ENCODE measurements around the gene IRX5. TPM values are rescaled to one million over a fixed set of nuclear protein-coding genes. Genes with fewer than 3 reads are reported as not detected.

IRX5 gene
- total RNA-seq, 1 donor from 2014 or later, result 36.8 TPM

DNA sequence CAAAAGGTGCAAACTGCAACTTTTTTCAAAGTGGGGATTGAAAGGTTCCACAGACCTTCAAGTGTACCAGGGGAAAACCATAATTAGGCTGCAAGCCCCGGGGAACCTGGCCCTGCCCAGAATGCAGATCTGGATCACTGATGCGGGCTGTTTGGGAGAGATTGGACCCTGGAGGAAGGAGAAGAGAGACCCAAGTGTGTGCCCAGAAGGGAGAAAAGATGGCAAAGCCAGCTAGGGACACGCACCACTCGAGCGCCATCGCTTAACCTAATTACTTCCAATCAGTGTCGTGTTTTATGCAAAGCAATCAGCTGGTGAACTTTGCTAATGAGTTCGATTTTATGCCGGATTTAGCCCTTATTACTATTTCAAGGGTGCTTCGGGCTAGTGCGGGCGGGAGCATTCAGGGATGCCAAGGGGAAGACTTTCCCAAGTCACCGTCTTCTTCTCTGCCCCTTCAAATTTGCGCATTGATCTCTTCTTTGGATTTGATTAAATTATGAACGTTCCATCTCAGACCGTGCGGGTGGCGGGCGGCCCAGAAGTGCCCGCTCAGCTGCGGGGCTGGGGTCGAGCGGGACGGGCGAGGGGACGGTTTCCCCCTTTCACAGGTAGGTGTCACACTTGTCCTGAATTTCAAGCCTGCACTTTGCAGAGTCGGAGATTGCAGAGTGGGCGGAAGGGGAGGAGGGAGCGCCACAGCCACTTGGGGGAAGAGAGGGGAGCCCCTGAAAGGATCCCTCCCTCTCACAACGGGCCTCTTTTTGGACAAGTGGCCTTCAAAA lies 4.0 kb downstream of the IRX5 start:
- Histone ChIP-seq H3K4me3 (peak overlapping the region; percentile 85), H3K36me3 (peaks cover 6% of the 10 kb centered on the region), H3K27me3 (ENCODE audit: low read depth) (peaks cover 87% of the 10 kb centered on the region), H3K9me3 (replicated peaks) (no peaks in the 10 kb centered on the region), H3K27ac (replicated peaks) (peak overlapping the region; percentile 92), H3K4me1 (peaks cover 59% of the 10 kb centered on the region)
- intact Hi-C loops (cut with micrococcal nuclease), result no loop called here
- DNase-seq, result no peak
- TF ChIP-seq, protein P1, sequence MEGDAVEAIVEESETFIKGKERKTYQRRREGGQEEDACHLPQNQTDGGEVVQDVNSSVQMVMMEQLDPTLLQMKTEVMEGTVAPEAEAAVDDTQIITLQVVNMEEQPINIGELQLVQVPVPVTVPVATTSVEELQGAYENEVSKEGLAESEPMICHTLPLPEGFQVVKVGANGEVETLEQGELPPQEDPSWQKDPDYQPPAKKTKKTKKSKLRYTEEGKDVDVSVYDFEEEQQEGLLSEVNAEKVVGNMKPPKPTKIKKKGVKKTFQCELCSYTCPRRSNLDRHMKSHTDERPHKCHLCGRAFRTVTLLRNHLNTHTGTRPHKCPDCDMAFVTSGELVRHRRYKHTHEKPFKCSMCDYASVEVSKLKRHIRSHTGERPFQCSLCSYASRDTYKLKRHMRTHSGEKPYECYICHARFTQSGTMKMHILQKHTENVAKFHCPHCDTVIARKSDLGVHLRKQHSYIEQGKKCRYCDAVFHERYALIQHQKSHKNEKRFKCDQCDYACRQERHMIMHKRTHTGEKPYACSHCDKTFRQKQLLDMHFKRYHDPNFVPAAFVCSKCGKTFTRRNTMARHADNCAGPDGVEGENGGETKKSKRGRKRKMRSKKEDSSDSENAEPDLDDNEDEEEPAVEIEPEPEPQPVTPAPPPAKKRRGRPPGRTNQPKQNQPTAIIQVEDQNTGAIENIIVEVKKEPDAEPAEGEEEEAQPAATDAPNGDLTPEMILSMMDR (IDR thresholded peaks at IDR 0.05; ENCODE audit: borderline replicate concordance), result peak; percentile 28

DNA sequence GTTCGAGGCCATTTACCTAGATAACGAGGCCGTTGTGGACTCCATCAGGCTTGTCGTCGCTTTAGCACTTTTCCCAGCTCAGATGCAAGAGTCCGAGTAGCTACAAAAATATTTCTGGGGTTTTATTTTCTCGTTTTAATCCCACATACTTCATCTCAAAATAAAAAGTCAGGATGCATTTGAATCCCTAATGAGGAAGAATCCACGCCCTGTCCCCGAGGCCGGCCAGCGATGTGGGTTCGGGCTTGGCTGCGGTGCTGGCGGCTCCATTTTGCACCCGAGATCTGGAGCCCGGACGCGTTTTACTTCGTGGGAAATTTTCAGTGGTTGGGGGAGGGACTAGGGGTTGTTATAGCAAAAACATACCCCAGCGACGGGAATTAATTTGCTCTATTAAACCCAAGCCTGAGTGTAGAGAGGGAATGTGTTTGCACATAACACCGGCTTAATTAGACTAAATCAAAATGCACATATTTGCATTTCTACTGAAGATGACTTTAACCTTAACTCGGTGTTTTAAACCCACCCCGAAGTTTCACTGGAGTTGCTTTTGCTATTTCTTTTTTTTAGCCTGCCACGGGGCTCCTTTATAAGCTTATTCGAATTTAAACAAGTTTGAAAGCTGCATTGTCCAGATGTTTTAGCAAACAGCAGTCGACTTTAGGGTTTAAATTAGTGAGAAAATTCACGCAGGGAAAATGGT lies 4.8 kb downstream of the IRX5 start:
- intact Hi-C loops (cut with micrococcal nuclease), result no loop called here
- peak overlapping the region; percentile 92 for H3K27ac ChIP-seq (replicated peaks)

DNA sequence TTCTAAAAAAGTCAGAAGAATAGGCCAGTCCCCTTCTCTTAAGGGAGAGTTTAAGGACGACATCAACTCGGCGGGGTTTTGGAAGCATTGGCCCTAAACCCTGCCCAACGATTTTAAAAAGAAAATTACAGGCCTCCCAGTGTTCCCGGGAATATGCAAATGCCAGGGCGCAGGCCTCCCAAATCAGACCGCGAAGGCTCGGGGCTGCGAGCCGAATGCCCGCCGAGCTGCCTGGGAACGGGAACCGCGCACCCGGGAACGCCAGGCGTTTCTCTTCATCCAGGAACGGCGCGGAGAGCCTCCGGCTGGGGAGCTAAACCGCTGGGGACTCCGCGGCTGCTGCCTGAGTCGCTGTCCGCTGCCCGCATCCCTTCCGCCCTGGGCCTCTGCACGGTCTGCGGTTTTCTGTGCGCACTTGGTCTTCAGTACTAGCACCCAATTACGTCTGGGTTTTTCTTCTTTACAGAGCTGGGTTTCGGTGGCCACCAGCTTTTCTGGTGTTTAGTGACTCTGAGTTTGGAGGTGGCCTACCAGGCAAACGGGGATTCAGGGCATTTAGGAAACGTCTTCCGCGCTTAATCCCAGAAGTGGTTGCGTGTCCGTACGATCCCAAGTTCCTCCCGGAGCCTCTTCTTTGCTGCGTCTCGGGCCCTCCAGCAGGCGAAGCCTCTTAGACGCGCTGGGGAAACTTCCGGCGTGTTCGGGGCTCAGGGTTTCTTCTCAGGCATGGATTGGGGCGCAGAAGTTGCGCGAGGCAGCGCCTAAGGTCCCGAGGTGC lies 5.7 kb downstream of the IRX5 start:
- Histone ChIP-seq H3K4me1 (peaks cover 49% of the 10 kb centered on the region), H3K36me3 (peaks cover 6% of the 10 kb centered on the region), H3K9me3 (replicated peaks) (no peaks in the 10 kb centered on the region), H3K27me3 (ENCODE audit: low read depth) (peaks cover 100% of the 10 kb centered on the region), H3K4me3 (peak overlapping the region; percentile 85), H3K27ac (replicated peaks) (peak overlapping the region; percentile 92)
- TF ChIP-seq, protein P1 (IDR thresholded peaks at IDR 0.05; ENCODE audit: borderline replicate concordance), result no peak
- DNase-seq, result no peak
- intact Hi-C loops (cut with micrococcal nuclease), result no loop called here

More for the DNA sequence above, 4.8 kb downstream of the IRX5 start:
- Histone ChIP-seq H3K27me3 (ENCODE audit: low read depth) (peaks cover 94% of the 10 kb centered on the region), H3K9me3 (replicated peaks) (no peaks in the 10 kb centered on the region), H3K4me1 (peaks cover 52% of the 10 kb centered on the region), H3K4me3 (peak overlapping the region; percentile 85), H3K36me3 (peaks cover 6% of the 10 kb centered on the region)
- no peak for DNase-seq
- TF ChIP-seq, protein P1 (IDR thresholded peaks at IDR 0.05; ENCODE audit: borderline replicate concordance), result no peak

DNA sequence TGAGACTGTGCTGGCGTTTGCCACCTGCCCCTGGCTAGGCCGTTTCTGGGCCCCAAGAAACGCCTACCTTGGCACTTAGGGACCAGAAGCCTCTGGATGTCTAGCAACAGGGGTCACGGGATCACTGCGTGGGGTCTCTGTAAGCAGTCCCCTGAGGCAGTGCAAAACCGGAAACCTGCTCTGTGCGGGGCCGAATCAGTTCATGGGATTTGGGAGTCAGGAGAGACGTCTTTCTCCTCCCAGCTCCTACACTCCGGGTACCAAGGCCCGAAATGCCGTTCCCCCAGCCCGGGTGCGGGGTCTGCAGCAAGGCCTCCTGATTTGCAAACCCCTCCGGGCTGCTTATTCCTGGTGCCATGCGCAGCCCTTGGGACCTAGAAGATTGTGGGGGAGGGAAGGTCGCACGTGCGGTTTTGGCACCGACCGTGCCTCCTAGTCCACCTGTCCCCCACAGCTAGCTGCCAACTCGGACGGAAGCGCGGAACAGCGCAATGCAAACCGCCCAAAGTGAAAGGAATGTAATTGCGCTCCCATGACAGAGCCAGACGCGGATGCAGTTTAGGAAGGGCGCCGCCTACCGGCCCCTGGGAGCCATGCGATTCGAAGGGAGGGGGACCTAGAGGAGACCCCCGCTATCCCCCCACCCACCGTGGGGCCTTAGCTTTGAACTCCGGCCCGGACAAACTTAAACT lies 6.5 kb downstream of the IRX5 start:
- H3K9me3 ChIP-seq (replicated peaks), result no peaks in the 10 kb centered on the region
- H3K36me3 ChIP-seq, result peaks cover 6% of the 10 kb centered on the region
- peaks cover 99% of the 10 kb centered on the region for H3K27me3 ChIP-seq (ENCODE audit: low read depth)
- no peak for DNase-seq
- H3K4me3 ChIP-seq, result peak overlapping the region; percentile 85
- TF ChIP-seq, protein P1 (IDR thresholded peaks at IDR 0.05; ENCODE audit: borderline replicate concordance), result peak; percentile 69
- intact Hi-C loops (cut with micrococcal nuclease), result no loop called here
- H3K4me1 ChIP-seq, result peaks cover 41% of the 10 kb centered on the region
- H3K27ac ChIP-seq (replicated peaks), result peak overlapping the region; percentile 92

Measured in left ventricle myocardium inferior (tissue), 1 donor.